Stimulated activated CD8-positive, alpha-beta memory T cell treated with anti-CD3 and anti-CD28 coated beads, Interleukin-12 subunit alpha, Interleukin-12 subunit beta, amount 100 ng/mL, for 1 hour (primary cell): ENCODE measurements around the gene SNED1.

Source experiments
- DNase-seq: peaks from one replicate; pipeline ENCODE4 v3.0.0-alpha.2; 2020; ENCODE audit warnings: low read depth

SNED1 gene

DNA sequence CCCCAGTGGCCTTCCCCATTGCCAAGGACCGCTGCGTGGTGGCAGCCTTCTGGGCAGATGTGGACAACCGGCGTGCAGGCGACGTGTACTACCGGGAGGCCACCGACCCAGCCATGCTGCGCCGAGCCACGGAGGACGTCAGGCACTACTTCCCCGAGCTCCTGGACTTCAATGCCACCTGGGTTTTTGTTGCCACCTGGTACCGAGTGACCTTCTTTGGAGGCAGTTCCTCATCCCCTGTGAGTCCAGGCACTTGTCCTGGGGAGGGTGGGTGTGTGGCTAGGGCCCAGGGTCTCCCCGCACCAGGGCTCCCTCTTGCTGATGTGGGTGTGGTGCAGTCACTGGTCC, 31.9 kb downstream of the SNED1 start:
- DNase-seq, result no peak

GRCh38 chr2:241030883-241031282, 32.5 kb downstream of the SNED1 start:
- no peak for DNase-seq

- DNase-seq, result no peak
Observed at GRCh38 chr2:241031436-241032165, 33.2 kb downstream of the SNED1 start.

DNA sequence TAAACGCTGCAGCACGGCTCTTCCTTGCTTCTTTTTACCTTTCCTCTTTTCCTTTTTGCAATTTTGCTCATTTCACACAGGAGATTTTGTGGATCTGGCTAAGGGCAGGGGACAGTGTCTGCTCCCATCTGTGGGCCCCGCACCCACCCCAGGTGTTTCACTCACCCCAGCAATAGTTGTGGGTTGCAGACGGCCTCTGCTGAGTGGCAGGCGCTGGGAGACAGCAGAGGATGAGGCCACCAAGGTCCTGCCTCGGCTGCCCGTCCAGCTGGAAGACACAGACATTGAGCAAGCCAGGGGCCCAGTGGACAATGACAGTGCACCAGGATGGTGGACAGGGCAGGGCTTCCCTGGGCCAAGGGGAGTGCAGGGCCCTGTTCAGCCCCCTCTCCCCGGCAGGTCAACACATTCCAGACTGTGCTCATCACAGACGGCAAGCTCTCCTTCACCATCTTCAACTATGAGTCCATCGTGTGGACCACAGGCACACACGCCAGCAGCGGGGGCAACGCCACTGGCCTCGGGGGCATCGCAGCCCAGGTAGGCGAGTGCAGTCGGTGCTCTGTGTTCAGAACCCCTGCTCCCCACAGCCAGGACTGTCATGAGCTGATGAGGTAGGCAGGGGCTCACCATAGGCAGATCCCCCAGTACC, 35.0 kb downstream of the SNED1 start:
- no peak for DNase-seq

DNA sequence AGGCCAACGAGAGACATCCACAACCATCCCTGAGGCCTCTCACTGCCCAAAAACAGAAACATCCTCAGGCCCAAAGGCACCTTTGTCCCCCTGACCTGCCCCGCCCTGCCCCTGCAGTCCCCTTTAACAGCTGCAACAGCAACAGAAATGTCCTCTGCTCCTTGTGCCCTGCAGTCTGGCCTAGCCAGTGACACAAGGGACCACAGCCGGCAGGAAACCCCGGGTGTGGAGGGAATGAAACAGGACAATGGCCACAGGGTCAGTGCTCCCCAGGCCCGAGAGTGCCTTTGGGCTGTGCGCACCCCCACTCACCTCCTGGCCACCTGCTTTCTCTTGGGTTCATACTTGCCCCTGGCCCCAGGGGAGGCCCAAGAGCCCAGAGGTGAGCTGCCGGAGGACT, 35.6 kb downstream of the SNED1 start:
- no peak for DNase-seq

GRCh38 chr2:241034490-241035141, 36.2 kb downstream of the SNED1 start:
- no peak for DNase-seq

DNA sequence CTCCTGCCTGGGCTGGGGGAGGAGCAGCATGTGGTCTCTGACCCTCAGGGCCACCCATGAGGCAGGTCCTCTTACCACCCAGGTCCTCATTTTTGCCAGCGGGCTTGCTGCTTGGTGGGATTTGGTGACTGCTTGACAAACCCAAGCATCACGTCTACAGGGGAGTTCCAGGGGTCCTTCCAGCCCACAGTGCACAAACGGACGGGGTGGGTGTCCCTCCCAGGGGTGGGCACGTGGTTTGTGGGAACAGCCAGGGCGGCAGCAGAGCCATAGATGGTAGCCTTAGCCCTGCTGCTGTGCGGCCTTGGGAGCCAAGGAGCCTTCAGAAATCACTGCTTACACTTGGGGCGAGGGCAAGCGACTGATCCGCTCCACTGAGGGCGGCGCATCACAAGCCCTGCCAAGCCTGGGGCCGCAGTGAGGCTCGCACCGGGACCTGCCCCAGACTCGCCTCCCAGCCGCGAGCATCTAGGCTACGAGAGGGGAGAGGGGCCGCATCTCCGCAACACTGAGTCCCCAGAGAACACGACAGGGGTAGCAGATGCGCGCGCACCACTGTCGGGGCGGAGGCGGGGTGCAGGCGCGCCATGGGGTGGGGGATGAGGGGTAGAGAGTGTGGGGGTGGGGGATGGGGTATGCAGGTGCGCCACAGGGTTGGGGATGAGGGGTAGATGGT, 36.9 kb downstream of the SNED1 start:
- DNase-seq, result no peak

DNA sequence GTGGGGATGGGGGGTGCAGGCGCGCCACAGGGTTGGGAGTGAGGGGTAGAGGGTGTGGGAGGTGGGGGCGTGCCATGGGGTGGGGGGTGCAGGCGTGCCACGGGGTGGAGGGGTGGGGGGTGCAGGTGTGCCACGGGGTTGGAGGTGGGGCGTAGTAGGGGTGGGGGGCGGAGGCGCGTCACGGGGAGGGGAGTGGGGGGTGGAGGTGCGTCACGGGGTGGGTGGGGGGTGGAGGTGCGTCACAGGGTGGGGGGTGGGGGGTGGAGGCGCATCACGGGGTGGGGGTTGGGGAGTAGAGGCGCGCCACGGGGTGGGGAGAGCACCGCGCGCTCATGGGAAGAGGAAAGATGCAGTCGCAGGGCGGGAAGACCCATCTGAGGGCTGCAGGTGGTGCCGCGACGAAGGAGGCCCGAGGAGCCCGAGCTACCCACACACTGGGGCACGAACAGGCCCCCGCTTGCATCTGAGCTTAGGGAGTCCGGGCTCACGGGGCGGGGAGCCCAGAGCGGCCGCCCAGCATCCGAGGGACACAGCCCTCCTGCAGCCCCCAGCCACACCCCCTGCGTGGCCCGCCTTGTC, 37.5 kb downstream of the SNED1 start:
- no peak for DNase-seq

GRCh38 chr2:241036397-241036963, 38.1 kb downstream of the SNED1 start:
- DNase-seq, result peak; percentile 35

DNA sequence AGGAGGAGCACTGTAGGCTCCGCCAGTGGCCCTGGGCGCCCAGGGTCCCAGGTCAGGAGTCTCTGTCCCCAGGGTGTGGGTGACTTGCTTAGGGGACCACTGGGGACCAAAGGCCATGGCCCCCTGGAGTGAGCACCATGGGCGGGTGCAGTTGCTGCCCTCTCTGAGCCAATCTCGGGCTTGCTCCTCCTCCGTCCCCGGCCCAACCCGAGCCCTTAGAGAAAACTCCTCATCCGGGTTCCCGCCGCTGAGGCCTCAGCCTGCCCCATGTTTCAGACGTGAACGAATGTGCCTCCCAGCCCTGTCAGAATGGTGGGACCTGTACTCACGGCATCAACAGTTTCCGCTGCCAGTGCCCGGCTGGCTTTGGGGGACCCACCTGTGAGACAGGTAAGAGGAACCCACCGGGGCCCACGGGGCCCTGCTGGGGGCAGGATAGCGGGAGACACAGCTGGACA, 38.6 kb downstream of the SNED1 start:
- DNase-seq, result no peak

DNA sequence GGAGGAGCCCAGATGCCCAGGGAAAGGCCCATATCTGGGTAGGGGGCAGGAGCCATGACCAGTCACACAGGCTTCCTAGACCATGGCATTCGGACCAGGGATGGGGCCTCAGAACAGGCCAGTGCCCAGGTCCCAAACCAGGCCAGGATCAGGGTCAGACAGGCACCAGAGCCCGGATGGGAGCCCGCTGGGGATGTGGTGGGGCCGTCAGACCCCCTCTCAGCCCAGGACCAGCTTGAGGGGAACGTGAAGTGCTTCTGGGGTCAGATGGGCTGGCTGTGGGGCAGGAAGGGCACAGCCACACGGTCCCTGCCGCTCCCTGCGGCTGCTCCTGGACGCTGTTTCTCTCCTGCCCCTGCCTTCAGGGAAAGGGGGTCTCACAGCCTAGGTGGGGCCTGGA, 39.1 kb downstream of the SNED1 start:
- no peak for DNase-seq

DNA sequence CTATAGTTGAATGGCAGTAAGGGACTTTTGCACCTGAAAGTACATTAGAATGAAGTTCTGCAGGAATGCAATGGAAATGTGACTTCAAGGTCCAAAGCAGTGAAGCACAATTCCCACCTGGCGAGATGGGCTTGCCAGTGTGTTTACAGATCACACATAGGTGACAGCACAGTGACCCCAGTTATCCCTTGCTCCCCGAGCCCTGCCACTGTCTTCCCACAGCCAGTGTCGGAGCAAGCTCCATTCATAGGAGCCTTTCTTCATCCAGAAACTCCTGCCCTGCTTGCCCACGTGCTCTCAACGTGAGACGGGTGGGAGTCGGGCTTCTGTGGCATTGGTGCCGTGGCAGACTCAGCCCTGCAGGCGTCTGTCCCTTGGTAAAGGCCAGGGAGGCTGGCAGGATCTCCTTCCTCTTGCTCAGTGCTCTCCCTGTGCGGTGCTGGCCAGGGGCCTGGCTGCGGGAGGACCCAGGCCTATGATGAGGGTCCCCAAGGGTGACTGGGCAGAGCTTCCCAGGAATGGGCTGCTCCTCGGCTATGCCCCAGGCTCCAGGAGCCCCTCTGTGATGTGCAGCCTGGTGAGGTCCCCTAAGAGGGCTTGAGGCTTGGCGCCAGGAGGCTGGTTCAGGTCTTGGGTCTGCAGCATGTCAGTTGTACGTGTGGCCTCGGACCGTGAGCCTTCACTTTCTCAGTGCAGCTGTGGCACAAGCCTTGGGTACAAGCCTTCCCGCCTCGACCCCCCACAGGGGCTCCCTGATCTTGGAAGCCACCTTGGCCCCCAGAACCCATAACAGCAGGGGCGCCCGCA, 40.2 kb downstream of the SNED1 start:
- no peak for DNase-seq

- DNase-seq, result no peak
Observed at GRCh38 chr2:241039416-241039815, 41.0 kb downstream of the SNED1 start.

GRCh38 chr2:241040081-241040803, 41.8 kb downstream of the SNED1 start:
- no peak for DNase-seq

GRCh38 chr2:241041589-241042158, 43.3 kb downstream of the SNED1 start:
- DNase-seq, result no peak

DNA sequence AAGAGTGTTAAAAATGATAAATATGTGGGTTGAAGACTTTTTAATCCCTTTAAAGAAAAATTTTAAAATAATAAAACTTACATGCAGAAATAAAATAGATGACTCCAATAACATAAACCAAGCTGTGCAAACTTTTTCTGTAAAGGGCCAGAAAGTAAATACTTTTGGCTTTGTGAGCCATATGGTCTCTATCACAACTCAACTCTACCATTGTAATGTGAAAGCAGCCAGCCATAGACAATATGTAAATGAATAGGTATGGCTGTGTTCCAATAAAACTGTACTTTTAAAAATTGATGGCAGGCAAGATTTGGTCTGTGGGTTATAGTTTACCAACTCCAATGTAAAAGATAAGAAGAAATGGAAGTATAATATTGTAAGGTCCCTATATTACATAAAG, 45.2 kb downstream of the SNED1 start:
- DNase-seq, result no peak

- DNase-seq, result no peak
Observed at GRCh38 chr2:241047253-241048010, 49.0 kb downstream of the SNED1 start.

DNA sequence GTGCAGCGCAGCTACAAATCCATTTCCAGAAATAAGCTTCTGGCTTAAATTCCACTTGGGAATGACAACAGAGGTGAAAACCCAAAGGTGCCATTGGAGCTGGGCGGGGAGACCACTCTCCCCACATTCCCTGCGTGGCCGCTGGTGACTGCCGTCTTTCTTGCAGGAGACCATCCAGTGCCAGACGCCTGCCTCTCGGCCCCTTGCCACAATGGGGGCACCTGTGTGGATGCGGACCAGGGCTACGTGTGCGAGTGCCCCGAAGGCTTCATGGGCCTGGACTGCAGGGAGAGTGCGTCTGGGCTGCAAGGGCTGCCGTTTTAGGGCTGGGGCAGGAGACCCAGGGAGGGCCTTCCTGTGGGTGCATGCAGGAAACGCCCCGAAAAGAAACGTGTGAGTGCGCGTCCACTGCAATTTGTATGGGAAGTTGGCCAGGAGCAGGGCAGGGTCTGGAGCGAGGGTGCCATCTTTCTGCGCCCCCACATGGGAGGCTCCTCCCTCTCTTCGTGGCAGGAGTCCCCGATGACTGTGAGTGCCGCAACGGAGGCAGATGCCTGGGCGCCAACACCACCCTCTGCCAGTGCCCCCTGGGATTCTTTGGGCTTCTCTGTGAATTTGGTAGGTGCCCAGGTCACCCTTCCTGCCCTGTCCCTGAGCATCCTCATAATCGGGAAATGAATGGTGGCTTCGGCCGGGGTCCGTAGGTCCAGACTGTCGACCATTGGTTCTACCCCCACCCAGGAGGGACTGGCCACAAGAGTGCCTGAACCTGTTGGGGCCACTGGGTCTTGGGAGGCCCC, 49.9 kb downstream of the SNED1 start:
- DNase-seq, result no peak

DNA sequence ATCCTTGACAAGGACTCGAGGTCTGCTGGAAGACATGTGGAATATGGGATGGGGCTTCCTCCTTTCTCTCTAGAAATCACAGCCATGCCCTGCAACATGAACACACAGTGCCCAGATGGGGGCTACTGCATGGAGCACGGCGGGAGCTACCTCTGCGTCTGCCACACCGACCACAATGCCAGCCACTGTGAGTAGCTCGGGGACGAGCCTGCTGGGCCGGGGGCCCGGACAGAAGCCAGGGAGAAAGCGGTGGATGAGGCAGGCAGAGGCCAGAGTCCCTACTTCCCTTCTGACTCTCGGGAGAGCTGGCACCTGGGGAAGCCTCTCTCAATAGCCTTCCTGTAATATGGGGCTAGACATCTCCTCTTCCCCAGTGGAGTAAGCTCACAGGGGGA, 50.5 kb downstream of the SNED1 start:
- no peak for DNase-seq
